A673 (cell line): Measurements from ENCODE around the gene DNAH3.
"Not testable (repeated sequence)": the region's sequence is repeated elsewhere in the genome, so short reads cannot be mapped to it uniquely, and the experiment has no call there.

Source experiments
- CTCF ChIP-seq: fragments of 300-800, 200-600 bp; sonication (generic); conservative IDR thresholded peaks from 2 replicates; pipeline ENCODE4 v1.5.1; 2017; ENCODE audit warnings: low read depth, mild to moderate bottlenecking, antibody characterized with exemption, low read length, moderate library complexity, mixed read lengths
- EZH2 ChIP-seq: fragments of 200-600 bp; sonication (generic); IDR thresholded peaks from 2 replicates; pipeline ENCODE4 v1.6.1; 2017; ENCODE audit warnings: borderline replicate concordance, low read depth, mild to moderate bottlenecking, mixed read lengths, antibody characterized with exemption, low read length; ENCODE audit not compliant: poor library complexity, severe bottlenecking

GRCh38 chr16:20973201-20973600 lies 177.4 kb downstream of the DNAH3 start:
- not testable (repeated sequence) for TF ChIP-seq CTCF, EZH2
